Middle frontal gyrus (tissue), 1 donor: ENCODE results near the gene RHBDF2.

Source experiments
- DNase-seq: peaks from one replicate; pipeline ENCODE4 v3.0.0-alpha.2; 2015; ENCODE audit warnings: low spot score; ENCODE audit errors: extremely low spot score

Gene RHBDF2

DNA sequence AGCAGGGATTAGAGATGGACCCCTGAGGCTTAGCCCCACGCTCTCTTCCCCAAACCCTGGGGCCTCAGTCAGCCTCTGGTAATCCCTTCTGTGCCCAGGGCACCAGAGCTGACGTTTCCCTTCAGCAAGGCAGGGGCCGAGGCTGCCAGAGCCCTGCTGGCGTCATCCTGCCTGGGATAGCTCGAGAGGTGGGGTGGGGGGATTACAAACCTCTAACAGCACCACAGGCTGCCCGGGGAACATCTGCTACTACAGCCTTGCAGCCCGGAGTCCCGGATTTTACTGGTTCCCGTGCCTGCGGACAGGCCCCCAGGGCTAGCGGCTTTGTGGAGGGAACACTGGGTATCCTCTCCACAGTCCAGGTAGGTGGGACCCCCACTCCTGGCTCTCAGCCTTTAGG lies 33.9 kb downstream of the RHBDF2 start, which contains the start of gene AANAT:
Gene AANAT, plus strand, starts transcription at position 238 of the 400 bp plus-strand sequence. CDS start 1,144 bp downstream, outside the sequence.
- DNase-seq = no peak

DNA sequence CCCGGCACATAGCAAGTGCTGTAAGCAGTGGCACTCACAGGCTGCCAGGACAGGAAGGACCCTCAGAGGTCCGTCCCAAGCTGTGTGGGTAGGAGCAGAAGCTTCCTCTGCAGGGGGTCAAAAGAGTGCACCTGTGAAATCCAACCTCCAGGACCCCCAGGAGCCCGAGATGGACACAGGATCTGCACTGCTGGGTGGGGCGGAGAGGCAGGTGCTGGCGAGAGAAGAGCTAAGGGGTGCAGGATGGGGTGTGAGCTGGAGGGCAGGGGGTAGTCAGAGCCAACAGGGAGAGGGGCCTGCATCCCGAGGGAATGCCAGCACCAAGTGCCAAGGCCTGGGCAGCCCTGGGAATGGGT lies 34.5 kb downstream of the RHBDF2 start:
- DNase-seq = no peak

DNA sequence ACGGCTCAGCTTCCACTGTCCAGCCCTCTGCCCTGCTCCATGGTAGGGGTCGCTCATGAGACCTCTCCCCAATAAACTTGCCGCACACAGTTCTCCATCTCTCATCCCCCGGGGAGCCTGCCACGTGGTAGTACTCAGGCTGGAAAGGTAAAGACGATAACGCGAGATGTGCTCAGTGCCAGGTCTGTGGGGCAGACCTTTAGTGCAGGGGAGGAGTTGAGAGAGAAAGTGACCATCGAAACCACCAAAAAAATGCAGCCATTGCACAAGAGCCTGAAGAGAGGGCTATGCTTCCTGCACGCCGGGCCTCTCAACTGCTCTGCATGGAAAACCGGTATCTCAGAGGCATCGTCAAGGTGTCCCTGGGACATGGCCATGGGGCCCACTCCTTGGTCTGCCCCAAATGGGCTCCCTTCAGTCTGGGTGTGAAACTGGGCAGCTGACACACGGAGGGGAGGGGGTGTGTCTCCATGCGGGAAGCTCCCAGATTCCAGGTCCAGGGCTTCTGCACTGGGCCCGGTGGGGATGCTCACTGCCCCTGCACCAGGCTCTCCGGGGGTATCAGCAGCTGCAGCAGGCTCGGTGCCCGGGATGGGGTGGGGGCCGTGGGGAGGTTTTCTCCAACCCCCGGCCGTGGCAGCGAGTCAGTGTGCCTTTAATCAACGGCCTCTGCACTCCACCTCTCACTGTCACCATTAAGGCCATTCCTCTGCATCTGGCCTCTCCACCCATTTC lies 38.5 kb downstream of the RHBDF2 start:
- DNase-seq = no peak

DNA sequence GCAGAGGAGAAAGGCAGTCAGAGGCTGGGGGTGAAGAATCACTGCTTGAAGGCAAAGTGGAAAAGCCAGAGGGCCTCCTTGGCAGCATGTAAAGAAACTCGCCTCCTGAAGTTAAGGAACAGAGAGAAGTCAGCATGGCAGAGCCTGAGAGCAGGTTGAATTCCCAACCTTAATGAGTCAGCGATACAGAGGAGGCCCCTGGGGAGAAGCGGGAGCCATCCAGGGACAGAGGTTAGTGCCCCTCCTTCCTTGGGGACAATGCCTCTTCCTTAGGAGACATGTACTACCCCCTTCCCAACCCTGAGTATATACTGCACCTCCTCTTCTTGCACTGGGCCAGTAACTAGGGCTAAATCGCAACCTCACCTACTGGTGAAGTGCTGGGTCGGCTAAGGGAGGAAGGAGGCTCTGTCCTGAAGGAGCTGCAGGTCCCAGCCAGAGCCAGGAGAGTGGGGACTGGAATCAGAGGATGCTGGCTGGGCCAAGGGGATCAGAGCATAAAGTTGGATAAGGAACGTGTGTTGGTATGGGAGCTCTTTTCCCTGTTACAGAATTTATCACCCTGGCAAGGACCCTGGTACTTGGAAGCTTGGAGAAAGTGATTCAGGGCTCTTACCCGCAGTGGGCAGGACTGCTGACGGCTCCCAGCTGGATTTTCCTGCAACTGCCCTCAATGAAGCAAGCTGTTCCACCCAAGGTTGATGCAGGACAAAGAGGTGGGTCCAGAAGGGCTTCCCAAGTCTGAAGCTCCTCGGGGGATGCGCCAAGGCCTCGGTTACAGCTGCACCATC lies 39.3 kb downstream of the RHBDF2 start:
- DNase-seq = no peak

DNA sequence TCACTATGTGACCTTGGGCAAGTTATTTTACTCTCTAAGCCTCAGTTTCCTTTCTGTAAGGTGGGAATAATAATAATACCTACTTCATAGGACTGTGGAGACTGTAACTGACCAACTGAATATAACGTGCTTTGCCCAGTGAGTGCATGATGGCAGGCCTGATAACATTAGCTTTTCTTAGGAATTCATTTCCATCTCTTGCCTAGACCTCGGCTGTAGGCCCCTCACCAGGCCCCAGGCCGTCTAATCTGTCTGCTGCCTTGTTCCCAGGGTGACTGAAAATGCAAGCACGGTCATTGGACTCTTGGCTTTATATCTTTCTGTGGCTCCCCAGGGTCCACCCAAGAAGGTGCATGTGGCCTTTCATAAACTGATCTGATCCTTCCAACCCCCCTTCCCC lies 41.5 kb downstream of the RHBDF2 start:
- no peak for DNase-seq

DNA sequence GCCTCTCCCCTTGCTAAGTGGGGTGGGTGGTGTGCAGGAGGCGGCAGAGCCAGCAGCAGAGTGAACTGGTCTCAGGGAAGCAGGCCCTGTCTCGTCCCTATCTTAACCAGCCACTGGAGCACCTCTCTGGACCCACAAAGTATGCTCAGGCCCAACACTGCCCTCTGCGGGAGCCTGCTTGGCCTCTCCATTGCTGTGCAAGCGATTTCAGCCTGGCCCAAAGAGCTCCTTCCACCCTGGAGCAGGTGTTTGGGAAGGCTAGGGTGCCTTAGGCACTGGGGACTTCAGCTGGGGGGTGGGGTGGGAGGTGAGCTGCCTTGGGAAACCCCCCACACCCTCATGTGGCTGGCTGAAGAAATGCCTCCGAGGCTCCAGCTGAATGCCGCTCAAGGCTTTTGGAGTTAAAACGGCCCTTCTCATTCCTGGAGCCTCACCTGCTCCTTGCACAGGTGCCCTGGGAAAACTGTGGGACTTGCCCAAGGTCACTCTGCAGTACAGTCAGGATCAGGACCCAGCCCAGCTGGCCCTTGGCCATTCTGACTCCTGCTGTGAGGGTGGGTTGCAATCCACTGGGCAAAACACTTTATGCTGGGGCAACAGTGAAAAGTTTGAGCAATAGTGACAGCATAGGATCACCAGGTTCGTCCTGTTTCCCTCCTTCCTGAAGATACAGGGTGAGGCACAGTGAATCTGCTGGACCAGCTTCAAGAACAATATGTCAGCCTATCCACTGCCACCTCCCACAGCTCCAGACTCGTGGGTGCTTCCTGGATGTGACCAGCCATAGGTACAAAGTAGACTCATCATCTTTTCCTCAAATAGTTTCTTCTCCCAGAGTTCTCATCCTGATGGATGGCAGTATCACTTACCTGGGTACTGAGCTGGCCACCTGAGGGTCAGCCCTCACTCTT lies 42.4 kb downstream of the RHBDF2 start:
- no peak for DNase-seq

DNA sequence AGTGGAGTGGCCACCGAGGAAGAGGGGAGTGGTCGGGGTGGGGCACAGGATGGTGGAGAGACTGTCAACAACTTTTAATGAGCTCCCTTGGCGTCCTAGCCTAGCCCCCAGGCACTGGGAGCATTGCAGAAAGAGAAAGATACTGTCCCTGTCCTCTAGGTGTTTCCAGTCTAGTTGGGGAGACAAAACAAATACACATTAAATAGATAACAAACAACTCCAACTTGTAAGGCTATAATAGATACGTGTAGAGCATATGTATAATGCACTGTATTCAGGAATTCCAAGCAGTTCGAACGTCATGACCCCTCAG lies 47.8 kb downstream of the RHBDF2 start:
- no peak for DNase-seq

DNA sequence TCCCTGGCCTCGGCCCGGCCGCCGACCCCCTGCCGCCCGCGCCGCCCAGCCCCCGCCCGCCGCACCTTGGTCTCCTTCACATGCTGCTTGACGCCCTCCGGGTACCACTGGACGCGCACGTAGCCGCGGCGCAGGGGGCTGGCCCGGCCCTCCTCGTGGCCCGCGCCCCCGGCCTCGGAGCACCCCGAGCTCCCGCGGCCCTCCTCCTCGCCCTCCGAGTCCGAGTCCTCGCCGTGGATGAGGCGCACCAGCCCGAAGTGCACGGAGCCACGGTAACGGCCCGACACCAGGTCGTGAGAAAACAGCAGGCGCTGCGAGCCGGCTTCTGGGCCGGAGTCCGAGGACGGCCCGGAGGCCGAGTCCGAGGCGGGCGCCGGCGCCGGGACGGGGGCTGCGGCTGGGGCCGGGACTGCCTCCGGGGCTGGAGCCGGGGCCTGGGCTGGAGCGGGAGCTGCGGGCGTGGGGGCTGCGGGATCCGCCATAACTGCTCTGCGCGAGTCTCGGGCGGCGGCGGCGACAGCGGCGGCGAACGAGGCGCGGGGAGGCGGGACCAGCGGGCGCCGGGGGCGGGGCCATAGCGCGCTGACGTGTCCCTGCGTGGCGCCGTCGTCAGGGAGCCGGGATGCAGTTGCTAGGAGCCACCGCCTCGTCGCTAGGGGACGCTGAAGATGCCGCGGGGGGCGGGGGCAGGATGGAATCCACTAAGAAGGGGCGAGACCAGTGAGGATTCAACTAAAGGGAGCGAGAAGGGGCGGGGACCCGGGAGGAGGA lies 48.4 kb downstream of the RHBDF2 start, which contains the start of gene UBE2O:
Gene UBE2O, minus strand, starts transcription at position 493 of the 771 bp plus-strand sequence. Its CDS starts 11 bp downstream, at position 482.
- peak; percentile 81 for DNase-seq

DNA sequence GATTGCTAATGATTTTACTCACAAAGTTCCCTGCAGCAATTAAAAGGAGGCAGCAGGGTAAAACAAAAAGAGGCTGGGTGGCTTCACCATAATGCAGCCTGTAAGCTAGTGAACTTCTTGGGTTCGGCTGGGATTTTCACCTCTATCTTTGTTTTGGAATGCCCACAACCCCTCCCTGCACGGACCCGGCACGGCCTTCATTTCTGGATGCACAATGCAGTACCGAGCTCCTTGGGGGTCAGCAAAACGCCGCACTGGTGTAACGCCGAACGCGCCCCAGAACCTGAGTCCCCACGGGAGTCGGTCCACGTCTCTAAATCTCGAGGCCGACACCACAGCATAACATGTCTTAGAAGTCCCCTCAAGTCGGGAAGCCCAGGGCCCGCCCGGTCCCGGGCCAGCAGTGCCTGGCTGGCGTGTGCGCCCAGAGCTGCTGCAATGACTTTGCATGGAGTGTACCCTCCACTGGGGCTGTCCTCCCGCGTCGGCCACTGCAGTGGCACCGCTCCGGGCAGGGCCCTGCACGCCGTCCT lies 49.0 kb downstream of the RHBDF2 start:
- no peak for DNase-seq

DNA sequence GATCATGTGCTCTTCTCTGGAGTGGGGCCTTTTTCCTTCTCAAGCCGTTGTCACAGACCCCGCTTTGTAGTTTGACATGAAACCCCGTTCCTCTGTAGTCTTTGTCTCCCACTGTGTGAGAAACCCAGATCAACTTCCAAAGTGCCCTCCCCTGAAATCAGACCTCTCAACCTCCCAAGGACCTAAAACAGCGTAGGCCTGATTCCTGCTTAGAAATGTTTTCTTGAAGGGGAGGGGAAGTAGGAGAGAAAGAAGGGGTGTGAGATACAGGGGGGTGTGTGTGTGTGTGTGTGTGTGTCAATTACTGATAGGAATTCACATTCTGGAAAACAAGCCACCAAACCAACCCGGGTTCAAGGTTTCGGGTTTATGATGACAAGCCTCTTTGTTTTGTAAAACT lies 49.7 kb downstream of the RHBDF2 start:
- DNase-seq = no peak

DNA sequence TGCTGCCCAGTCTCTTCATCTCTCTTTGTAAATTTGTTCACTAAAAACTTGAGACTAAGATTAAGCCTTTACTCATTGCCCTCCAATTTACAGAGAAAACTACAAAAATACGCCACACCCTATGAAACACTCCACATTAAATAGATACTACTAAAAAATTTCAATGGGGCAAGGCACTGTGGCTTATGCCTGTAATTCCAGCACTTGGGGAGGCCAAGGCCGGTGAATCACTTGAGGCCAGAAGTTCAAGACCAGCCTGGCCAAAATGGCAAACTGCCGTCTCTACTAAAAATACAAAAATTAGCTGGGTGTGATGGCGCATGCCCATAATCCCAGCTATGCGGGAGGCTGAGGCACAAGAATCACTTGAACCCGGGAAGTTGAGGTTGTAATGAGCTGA lies 52.1 kb downstream of the RHBDF2 start:
- DNase-seq = no peak

DNA sequence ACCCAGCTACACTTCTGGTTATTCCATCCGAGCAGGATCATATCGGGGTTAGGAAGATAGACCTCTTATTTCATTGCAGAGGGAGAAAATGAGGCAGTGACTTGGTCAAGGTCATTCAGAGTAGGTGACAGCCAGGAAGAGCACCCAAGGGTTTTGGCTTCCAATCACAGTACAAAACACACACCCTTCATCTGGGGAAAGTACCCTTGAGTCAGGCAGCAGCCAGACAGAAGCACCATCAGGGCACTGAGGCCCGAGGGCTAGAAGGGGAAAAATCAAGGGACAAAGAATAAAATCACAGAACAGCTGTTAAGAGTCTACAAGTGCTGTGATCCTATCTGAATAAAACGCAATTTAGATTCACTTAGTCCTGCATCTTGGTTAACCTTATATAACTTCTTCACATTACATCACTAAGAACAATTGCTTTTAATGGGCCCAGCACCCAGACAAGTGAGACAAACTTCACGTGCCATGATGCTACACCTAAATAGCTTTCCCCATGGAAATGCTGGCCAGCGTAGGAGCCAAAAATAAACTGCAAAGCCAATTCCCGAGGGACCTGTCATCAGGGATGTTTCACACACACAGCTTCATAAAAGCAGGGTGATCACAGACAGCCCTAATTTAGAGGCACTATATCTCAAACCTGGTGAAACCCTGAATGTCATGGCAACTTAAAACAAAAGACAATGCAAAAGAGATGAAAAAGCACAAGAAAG lies 53.1 kb downstream of the RHBDF2 start:
- no peak for DNase-seq

DNA sequence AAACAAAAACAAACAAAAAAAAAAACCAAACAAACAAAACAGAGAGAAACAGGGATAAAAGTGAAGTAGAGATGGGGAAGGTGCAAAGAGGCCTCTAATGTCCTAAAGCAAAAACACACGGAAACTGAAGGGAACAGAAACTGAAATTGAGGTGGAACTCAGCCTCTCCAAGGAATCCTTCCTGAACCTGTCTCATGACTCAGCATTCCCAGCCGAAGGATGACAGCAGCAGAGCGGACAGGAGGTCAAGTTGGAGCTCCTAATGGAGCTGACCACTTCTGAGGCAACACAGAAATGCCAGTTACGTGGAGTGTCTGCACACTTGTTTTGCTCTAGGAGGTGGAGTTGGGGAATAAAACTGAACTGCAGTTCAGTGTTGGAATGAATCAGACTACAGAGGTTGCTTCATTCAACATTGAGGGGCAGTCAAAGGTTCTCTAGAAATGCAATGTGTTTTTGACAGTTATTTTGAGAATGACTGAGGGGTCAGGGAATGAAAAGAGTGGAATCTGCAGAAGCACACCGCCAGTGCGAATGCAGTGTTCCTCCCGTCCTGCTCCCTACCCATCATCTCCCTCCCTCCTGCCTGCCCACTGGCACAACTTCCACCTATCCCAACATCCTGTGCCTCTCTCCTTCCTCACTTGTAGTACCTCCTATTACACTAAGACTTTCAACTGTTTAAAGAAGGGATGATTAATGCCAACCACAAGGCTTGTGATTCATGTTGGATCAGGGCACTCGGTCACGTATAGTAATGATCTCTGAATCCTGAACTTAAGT lies 54.6 kb downstream of the RHBDF2 start:
- DNase-seq = no peak

DNA sequence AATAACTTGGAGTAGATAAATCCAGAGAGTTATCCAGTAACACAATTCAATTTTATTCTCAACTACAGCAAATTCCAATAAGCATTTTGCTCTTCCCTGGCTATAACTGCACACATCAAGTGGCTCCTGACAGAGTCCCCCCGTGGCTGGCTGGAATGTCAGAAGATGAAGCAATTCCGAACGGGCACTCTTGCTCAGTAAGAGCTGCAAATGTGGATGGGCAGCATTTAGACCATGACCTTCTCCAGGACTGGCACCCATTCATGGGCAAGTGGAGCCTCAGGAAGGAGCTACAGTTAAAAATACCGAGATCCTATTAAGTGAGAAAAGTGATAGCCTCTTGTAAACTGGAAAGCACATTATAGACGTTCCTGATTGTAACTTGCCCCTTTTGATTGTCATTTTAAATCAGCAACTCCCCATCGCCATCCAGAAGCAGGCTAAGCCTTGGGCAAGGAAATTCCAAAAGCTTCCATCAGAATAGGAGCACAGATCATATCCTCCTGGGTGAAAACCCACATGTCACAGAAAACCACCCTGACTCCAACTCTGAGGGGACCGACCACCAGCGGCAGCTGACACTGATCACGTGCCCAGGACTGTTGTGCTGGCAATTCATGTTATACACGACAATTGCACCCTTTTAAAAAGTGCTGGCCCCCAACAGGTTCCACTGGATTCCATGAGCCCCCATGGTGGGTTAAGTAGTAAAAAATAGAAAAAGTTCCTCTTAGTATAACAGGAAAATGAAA lies 55.4 kb downstream of the RHBDF2 start:
- DNase-seq = no peak

DNA sequence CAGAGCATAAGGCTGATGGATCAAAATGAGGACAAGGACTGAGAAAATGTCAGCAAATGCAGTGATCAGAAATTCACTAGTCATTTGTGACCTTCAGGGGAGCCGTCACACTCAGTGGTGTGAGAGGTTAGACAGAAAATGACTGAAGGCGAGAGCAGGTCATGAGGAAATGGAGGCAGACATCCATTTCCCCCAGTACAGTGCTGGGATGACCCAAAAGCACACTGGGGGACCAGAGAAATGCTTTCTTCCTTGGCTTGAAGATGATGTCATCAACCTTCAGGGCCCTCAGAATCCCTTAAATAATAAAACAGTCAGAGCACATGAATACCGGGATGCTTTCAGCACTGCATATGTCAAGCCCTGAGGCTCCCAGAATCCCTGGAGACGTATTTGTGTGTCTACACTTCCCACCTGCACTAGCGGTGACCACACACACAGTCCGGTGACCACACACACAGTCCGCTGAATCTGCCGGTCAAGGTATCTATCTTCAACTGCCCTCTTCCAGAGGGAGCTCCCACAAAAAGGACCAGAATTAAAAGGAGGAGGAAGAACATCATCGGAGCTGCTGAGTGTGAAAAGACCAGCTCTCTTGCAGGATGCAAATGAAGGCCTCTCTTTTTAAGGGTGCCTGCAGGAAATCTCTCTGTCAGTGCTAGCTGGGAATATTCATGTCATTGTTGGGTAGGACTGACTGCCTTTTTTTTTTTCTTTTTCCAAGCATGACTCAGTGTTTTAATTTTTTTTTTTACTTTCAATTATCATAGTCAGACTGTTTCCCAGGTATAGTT lies 56.5 kb downstream of the RHBDF2 start:
- DNase-seq = no peak

DNA sequence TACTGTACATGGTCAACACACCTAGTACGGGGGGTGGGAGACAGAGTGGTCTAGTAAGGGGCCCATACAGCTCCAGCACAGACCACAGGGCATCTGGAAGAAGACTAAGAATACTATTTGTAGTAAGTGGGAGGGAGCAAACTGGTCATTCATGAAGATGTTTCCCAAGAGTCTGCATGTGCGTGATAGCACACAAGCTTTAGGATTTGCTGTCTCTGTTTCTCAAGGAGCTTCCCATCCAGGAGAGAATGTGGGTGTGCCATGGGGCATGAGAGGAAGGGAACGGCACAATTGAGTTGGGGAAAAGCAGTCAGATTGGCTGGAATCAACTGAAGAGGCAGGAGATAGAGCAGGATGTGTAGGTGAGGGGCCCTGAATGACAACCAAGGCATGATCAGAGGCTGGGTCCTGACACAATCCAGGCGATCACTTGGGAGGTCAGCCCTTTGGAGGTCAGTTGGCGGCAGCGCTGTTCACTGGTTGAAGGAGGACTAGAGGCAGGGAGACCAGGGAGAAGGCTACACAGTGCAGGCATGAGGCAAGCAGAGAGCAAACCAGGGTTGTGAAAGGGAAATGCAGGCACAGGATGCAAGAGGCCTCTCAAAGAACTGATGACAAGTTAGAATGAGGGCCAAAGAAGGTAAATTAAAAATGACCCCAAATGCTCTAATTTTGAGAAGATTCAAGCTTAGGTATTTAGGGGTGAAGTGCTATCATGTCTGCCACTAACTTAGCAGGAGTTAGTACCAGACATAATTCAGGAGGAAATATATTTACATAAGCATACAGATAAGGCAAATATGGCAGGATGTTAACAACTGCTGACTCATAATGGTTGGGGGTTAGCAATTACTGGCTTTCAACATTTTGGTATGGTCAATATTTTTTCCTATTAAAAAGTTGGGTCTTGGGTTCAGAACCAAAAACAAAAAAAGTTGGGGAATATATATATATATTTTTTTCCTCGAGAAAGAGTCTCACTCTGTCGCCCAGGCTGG lies 58.6 kb downstream of the RHBDF2 start:
- DNase-seq = no peak
